NCI-H187 treated with DMSO at 0.1 percent for 48 hours (cell line): ENCODE measurements around the gene ABCB7.
"Not testable (repeated sequence)": the region's sequence is repeated elsewhere in the genome, so short reads cannot be mapped to it uniquely, and the experiment has no call there.

ENCODE experiments used
- DNase-seq: peaks from one replicate; lab custom pipeline; 2025; lab: John Stamatoyannopoulos, UW

ABCB7 gene

DNA sequence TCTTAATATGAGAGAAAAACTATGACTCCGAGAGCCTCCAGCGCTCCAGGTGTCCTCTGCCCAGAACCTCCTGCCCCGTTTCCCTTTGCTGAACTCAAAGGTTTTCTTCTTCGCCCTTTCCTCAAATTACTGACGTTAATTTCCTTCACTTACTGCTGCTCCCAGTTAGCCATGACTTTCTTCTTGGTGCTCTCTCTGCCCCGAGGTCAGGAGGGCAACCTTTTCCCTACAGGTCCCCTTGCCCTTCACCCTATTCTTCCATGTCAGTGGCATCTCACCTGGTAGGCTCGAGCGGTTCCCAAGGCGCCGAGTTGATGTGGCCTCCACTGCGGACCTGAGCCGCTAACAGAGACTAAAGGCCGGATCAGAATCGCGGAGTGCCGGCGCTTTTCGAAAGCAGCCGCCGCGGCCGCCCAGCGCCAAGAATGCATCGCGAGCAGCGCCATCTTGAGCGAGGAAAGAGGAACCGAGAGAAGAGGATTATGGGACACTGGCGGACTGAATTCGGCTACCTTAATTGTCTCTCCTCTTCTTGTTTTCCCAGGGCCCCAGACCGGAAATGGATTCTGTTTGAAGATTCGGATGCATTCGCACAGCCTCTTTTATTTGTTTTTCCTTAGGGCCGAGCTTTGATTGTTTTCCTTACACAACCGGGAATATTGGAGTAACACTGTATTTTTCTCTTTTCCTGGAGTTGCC, at the start of gene ABCB7:
Gene ABCB7 (minus strand): TSS at position 457 of the 699 bp plus-strand sequence. CDS start 11 bp downstream, at position 446.
- DNase-seq = peak; percentile 30

DNA sequence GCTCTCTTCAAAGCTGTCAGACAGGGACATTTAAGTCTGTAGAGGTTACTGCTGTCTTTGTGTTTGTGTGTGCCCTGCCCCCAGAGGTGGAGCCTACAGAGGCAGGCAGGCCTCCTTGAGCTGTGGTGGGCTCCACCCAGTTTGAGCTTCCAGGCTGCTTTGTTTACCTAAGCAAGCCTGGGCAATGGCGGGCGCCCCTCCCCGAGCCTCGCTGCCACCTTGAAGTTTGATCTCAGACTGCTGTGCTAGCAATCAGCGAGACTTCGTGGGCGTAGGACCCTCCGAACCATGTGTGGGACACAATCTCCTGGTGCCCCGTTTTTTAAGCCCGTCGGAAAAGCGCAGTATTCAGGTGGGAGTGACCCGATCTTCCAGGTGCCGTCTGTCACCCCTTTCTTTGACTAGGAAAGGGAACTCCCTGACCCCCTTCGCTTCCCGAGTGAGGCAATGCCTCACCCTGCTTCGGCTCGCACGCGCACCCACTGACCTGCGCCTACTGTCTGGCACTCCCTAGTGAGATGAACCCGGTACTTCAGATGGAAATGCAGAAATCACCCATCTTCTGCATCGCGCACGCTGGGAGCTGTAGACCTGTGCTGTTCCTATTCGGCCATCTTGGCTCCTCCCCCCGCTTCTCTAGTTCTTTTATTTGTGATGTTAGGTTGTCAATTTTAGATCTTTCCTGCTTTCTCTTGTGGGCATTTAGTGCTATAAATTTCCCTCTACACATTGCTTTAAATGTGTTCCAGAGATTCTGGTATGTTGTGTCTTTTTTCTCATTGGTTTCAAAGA, 32.5 kb upstream of the ABCB7 start:
- DNase-seq = not testable (repeated sequence)

- DNase-seq = no peak
These were observed 25.6 kb upstream of the ABCB7 start for GRCh38 chrX:75181721-75182120.

DNA sequence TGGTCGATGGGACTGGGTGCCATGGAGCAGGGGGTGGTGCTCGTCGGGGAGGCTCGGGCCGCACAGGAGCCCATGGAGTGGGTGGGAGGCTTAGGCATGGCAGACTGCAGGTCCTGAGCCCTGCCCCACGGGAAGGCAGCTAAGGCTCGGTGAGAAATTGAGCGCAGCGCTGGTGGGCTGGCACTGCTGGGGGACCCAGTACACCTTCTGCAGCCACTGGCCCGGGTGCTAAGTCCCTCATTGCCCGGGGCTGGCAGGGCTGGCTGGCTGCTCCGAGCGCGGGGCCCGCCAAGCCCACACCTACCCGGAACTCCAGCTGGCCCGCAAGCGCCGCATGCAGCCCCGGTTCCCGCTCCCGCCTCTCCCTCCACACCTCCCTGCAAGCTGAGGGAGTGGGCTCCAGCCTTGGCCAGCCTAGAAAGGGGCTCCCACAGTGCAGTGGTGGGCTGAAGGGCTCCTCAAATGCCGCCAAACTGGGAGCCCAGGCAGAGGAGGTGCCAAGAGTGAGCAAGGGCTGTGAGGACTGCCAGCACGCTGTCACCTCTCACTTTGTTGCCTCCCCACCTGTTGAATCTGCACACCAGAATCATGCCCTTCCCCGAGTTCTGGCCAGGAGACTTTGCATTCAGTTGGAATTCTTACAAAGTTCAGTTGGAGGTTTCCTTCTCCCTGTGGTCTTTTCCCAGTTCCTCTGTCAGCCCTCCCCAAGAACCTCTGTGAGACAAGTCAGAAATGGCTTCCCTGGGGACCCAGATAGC, 23.6 kb upstream of the ABCB7 start:
- not testable (repeated sequence) for DNase-seq

GRCh38 chrX:75172257-75172890, 16.3 kb upstream of the ABCB7 start:
- DNase-seq = not testable (repeated sequence)

DNA sequence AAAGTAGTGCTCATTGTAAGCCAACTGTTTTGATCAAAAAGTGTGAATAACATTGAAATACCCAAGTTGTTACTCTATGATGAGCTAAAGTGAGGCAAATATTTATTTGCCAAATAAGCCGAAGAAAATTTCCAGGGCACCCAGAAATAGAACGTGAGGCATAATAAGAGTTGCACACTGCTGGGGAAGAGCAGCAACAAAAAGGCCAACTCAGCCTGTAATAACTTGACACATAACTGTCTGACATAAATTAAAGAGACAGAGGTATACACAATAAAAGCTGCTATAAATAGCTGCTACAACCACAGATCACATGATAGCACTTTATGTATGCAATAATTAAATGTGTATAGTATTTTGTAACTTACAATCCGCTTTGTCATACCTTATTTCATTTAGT, 2.0 kb upstream of the ABCB7 start:
- DNase-seq = no peak

DNA sequence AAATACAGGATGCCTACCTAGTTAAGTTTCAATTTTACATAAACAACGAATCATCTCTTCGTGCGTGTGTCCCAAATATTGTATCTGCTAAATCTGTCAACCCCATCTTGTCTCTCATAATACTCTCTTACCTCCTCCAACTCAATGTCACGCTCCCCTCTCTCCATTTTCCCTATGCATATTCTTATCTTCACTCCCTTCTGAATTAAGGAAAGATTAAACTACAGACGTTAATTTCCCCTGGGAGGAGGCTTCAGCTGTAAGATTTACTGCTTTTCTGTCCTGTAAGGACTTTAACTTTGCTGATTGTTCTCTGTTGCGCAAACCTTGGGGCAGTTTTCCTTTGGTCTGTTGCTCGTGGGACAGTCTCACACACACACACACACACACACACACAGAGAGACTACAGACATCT, 455 bp upstream of the ABCB7 start:
- DNase-seq = no peak

DNA sequence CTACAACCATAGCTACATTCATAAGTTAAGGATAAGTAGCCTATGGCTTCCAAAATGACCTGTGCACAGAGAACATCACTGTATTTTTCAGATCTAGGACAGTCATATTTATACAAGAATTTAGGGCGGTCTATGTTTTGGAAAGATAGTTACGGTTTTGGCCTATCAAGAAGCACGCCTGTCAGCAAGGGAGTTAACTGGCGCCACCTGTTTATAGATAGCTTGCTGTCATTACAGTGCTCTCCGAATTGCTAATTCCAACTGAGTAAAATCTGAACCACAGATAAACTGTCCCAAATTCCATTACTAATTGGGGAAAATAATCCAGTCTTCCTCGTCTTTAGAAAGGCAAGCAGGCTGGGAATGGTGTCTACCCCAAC, 646 bp downstream of the ABCB7 start:
- no peak for DNase-seq

- no peak for DNase-seq
These were observed 1.2 kb downstream of the ABCB7 start for GRCh38 chrX:75154871-75155270.

DNA sequence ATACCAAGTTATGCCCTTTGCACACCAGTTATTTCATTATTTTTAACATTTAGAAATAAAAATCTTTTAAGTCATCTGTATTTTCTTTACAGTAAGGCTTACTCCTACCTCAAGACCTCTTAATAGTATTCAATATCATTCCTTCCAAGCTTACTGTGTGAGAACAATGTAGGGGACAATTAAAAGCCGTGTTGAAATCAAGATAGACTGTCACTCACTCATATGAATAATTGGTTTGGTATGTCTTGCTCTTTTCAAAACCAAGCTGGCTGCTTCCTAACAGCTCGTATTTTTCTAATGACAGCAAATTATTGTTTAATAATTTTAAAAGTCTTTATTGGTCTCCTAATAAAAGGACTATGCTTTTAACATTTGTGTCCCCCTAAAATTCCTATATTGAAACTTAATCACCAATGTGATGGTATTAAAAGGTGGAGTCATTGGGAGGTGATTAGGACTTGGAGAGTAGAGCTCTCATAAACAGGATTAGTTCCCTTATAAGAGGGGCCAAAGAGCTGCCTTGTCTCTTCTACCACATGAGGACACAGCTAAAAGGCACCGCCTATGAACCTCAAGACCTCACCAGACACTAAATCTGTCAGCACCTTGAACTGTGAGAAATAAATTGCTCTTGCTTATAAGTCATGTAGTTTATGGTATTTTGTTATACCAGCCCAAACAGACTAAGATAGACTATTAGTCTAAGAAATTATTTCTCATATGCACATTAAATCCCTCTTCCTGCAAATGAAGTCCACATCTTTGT, 4.1 kb downstream of the ABCB7 start:
- DNase-seq = no peak

DNA sequence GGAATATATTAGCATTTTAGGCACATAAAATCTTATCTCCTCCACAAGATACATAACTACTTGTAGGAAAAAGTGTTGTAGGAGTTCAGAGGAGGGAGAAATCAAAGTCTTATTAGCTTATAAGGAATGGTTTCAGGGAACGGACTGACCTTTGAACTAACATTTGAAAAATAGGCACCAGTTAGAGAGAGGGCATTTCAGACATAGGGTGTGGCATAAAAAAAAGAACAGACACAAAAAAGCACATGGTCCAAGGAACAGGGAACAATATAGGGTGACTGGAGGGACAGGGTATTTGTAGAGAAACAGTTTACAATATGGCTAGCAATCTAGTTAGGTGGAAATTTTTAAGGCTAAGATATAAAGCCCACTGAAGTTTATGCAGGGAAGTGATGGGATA, 6.4 kb downstream of the ABCB7 start:
- no peak for DNase-seq

DNA sequence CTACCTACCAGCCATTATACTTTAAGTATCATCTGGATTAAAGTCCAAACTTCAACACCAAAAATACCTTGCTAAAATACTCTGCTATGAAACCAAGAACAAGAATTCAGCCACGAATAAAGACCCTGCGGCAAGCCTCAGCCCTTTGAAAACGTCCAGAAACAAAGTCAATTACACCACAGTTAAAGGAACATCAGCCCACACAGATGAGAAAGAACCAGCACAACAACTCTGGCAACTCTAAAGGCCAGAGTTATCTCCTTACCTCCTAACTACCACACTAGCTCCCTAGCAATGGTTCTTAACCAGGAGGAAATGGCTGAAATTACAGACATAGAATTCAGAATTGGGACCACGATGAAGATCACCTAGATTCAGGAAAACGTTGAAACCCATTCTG, 23.4 kb downstream of the ABCB7 start:
- DNase-seq = no peak

DNA sequence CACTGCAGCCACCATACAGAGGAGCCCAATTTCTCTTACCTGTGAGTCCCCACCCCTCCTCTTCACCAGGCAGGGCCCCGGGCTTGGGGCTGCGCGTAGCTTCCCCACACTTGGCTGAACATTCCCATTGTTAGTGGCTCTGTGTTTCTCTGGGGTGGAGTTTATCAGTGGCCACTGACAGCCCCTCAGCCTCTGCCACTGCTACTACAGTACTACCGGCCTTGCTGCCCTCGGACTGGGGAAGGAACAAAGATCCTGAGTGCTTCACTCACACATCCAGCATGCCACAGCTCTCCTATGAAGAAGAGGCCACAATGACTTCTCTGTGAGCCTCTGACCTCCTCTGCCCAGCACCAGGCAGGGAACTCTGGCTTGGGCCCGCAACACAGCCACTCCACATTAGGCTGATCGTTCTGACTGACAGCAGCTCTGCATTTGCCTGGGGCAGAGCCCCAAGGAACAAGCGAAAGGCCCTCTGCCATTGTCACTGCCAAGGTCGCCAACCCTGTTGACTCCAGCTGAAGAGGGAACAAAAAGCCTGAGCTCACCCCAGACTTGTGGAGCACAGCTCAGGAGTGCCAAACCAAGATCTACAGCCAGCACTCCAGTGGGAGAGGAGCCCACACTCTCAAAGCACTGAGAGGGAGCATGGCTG, 24.0 kb downstream of the ABCB7 start:
- DNase-seq = no peak

DNA sequence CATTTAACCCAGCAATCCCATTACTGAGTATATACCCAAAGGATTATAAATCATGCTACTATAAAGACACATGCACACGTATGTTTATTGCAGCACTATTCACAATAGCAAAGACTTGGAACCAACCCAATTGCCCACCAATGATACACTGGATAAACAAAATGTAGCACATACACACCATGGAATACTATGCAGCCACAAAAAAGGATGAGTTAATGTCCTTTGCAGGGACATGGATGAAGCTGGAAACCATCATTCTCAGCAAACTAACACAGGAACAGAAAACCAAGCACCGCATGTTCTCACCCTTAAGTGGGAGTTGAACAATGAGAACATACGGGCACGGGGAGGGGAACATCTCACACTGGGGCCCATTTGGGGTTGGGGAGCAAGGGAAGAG, 27.0 kb downstream of the ABCB7 start:
- DNase-seq = not testable (repeated sequence)

DNA sequence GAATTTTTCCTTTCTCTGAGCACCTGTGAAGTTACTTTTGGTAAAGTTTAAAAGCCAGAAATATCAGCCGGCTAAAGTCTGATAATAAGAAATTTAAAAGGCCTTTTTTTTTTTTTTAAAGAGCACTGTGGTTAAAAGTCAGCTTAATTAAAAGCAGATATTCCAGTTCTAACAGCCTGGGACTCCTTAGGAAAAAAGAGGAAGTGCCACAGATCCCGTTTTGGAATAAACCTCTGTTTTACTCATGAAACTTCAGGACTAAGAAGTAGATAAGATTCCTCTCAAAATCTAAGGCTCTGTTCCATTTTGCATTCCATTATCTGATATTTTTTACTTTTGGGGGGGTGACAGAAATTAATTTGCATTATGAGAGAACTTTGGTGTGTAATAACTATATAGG, 37.8 kb downstream of the ABCB7 start:
- DNase-seq = no peak

GRCh38 chrX:75115707-75116413, 40.2 kb downstream of the ABCB7 start:
- no peak for DNase-seq

DNA sequence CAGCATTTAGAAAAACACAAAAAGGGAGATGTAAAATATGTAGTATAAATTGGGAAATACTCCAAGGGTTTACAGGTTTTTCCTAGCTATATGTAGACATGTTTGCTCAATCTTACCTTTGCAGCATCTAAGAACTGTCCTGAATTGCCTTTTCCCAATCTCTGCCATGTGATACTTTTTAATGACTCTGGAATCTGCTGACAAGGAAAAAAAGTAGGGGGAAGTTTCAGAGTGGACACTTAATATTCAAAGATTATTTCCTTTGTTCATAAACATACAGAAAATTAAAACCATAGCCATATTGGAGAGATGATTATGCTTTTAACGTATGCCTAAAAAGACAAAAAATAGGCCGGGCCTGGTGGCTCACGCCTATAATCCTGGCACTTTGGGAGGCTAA, 41.4 kb downstream of the ABCB7 start:
- DNase-seq = no peak

- DNase-seq = no peak
These were observed 42.4 kb downstream of the ABCB7 start for GRCh38 chrX:75113664-75114063.

GRCh38 chrX:75107863-75108509, 48.1 kb downstream of the ABCB7 start:
- no peak for DNase-seq

DNA sequence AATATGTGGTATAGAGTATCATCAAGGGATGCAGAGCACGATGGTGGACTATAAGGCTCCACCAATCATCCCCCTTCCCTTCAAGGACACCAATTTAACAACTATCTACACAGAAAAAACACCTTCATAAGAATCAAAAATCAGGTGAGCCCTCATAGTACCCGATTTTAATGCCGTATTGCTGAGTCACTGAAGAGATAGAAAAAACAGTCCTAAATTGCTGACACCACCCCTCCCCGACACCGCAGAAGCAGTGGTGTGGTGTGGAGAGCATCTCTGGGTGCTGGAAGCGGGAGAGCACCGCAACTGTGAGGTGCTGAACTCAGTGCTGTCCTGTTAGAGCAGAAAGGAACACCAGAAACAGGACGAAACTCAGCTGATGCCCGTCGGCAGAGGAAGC, 49.3 kb downstream of the ABCB7 start:
- DNase-seq = no peak
